Keratinocyte (primary cell): ENCODE measurements around the gene MAP3K4. TPM values are rescaled to one million over a fixed set of nuclear protein-coding genes. Genes with fewer than 3 reads are reported as not detected.

ENCODE experiments used
- DNase-seq: peaks from one replicate; pipeline ENCODE4 v3.0.0-alpha.2; 2011; ENCODE audit warnings: low read depth, missing footprints, low spot score
- FAIRE-seq: peaks from 2 replicates; lab custom pipeline; 2011; peaks lifted over from hg19 to GRCh38; lab: Jason Lieb, UNC
- H2AFZ ChIP-seq: 2 replicates; pipeline ENCODE4 v1.6.0; 2012; ENCODE audit warnings: low read length, control low read depth, inconsistent platforms; ENCODE audit not compliant: control insufficient read depth
- H3K27ac ChIP-seq: 2 replicates; pipeline ENCODE4 v1.5.1; 2011; ENCODE audit warnings: low read length; ENCODE audit not compliant: control insufficient read depth, insufficient read depth
- H3K27me3 ChIP-seq: 3 replicates; pipeline ENCODE4 v1.6.0; 2011; ENCODE audit warnings: low read length; ENCODE audit not compliant: control insufficient read depth, insufficient read depth; ENCODE audit errors: extremely low read depth
- H3K36me3 ChIP-seq, 2 experiments: 2 replicates in 1 of 2; 3 replicates in 1 of 2; pipeline ENCODE4 v1.5.1; 2011; ENCODE audit warnings: low read length in 2 of 2, mild to moderate bottlenecking in 1 of 2; ENCODE audit not compliant: control insufficient read depth in 2 of 2, insufficient read depth in 2 of 2; ENCODE audit errors: extremely low read depth in 1 of 2
- H3K4me1 ChIP-seq: 3 replicates; pipeline ENCODE4 v1.5.1; 2011; ENCODE audit warnings: low read length; ENCODE audit not compliant: control insufficient read depth, insufficient read depth; ENCODE audit errors: extremely low read depth
- H3K4me2 ChIP-seq: 3 replicates; pipeline ENCODE4 v1.6.0; 2011; ENCODE audit warnings: low read depth, low read length; ENCODE audit not compliant: control insufficient read depth, insufficient read depth; ENCODE audit errors: extremely low read depth
- H3K4me3 ChIP-seq, 3 experiments: fragments of 200-600 bp in 1 of 3; sonication (generic) in 1 of 3; 2 replicates in 2 of 3; 3 replicates in 1 of 3; pipeline ENCODE4 v1.5.1; 2011 to 2016; ENCODE audit warnings: low read length in 3 of 3, mild to moderate bottlenecking in 3 of 3, control low read depth in 2 of 3, inconsistent platforms in 1 of 3, low read depth in 1 of 3, mixed read lengths in 1 of 3, mixed run types in 1 of 3, moderate library complexity in 1 of 3; ENCODE audit not compliant: control insufficient read depth in 2 of 3, insufficient read depth in 2 of 3; ENCODE audit errors: extremely low read depth in 1 of 3
- H3K79me2 ChIP-seq: 2 replicates; pipeline ENCODE4 v1.6.0; 2012; ENCODE audit warnings: low read length; ENCODE audit not compliant: control insufficient read depth, insufficient read depth
- H3K9ac ChIP-seq: 3 replicates; pipeline ENCODE4 v1.6.0; 2011; ENCODE audit warnings: low read length; ENCODE audit not compliant: control insufficient read depth, insufficient read depth; ENCODE audit errors: extremely low read depth
- H3K9me1 ChIP-seq: 3 replicates; pipeline ENCODE4 v1.6.0; 2011; ENCODE audit warnings: low read length; ENCODE audit not compliant: control insufficient read depth, insufficient read depth; ENCODE audit errors: extremely low read depth
- H3K9me3 ChIP-seq: 2 replicates; pipeline ENCODE4 v1.5.1; 2012; ENCODE audit warnings: low read depth, low read length; ENCODE audit not compliant: control insufficient read depth
- H4K20me1 ChIP-seq: 3 replicates; pipeline ENCODE4 v1.6.0; 2011; ENCODE audit warnings: low read length; ENCODE audit not compliant: control insufficient read depth, insufficient read depth; ENCODE audit errors: extremely low read depth
- EZH2 ChIP-seq: IDR thresholded peaks from one replicate; pipeline ENCODE4 v1.6.1; 2012; ENCODE audit warnings: inconsistent platforms, mild to moderate bottlenecking, low read length, moderate library complexity
- dilution Hi-C: fragments of 300-500 bp; cut with MboI; formaldehyde crosslinking; loops from one replicate; pipeline ENCODE4 v1.7.0; 2020; ENCODE audit warnings: low sequenced_read_pairs; ENCODE audit not compliant: extremely low pct_ligation_motif_present
- polyA plus RNA-seq, 5 experiments: library from polyadenylated mRNA; depleted of rRNA in 3 of 5; stranded (reverse) in 3 of 5; stranded (forward) in 1 of 5; unstranded in 1 of 5; fragments of >200 nt; gene quantifications; 1 replicate in 1 of 5; 2 replicates in 3 of 5; 3 replicates in 1 of 5; pipeline versions ENCODE4 v1.2.1 to v1.2.3, GENCODE V29; 2011 to 2012; ENCODE audit warnings: missing spikeins in 2 of 5, low read depth in 1 of 5, low replicate concordance in 1 of 5
- TF ChIP-seq, protein P1 (sequence below), 3 experiments: IDR thresholded peaks in 1 of 3; conservative IDR thresholded peaks in 1 of 3; optimal IDR thresholded peaks in 1 of 3; 2 replicates in 2 of 3; 3 replicates in 1 of 3; pipeline versions ENCODE3 to v1.5.1; 2011; ENCODE audit warnings: low read length in 3 of 3, mild to moderate bottlenecking in 3 of 3, moderate library complexity in 2 of 3, control low read depth in 1 of 3, inconsistent platforms in 1 of 3; ENCODE audit not compliant: insufficient read depth in 2 of 3; ENCODE audit errors: extremely low read depth in 1 of 3

Gene MAP3K4
- polyA plus RNA-seq, 1 donor (not counting 4 experiments of a cell fraction or from before 2014, with no cell fraction given): 12.8 TPM

DNA sequence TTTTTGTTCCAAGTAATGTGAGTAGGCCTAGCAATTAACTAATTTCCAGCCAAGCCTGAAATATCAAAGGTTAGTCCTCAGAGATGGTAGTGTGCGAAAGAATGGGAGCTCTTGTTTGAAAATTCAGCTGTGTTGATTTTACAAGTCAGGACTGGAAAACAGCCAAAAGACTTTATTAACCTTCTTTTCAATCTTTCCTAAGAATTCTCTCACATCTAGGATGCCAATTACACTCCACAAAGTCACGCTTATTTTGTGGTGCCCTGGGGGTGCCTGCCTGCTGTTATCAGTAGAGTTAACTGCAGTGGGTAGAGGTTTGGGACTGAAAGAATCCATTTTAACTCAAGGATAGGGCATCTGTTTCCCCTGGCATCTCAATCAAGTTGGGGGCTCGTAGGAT is 30.7 kb upstream of the MAP3K4 start:
- H3K4me1 ChIP-seq: no peaks in the 10 kb centered on the region
- no peaks in the 10 kb centered on the region for H3K27me3 ChIP-seq
- no peak overlapping the region for H3K9ac ChIP-seq
- no peaks in the 10 kb centered on the region for H3K36me3 ChIP-seq
- FAIRE-seq (no peak), DNase-seq (no peak)
- H3K9me1 ChIP-seq: no peaks in the 10 kb centered on the region
- no peak for TF ChIP-seq EZH2
- TF ChIP-seq, protein P1, sequence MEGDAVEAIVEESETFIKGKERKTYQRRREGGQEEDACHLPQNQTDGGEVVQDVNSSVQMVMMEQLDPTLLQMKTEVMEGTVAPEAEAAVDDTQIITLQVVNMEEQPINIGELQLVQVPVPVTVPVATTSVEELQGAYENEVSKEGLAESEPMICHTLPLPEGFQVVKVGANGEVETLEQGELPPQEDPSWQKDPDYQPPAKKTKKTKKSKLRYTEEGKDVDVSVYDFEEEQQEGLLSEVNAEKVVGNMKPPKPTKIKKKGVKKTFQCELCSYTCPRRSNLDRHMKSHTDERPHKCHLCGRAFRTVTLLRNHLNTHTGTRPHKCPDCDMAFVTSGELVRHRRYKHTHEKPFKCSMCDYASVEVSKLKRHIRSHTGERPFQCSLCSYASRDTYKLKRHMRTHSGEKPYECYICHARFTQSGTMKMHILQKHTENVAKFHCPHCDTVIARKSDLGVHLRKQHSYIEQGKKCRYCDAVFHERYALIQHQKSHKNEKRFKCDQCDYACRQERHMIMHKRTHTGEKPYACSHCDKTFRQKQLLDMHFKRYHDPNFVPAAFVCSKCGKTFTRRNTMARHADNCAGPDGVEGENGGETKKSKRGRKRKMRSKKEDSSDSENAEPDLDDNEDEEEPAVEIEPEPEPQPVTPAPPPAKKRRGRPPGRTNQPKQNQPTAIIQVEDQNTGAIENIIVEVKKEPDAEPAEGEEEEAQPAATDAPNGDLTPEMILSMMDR (optimal IDR thresholded peaks at IDR 0.05 in 1 of 3, IDR thresholded peaks at IDR 0.05 in 1 of 3, conservative IDR thresholded peaks at IDR 0.05 in 1 of 3; ENCODE audit: extremely low read depth in 1 of 3, insufficient read depth in 2 of 3, low read length in 3 of 3): no peak
- H2AFZ ChIP-seq: no peak overlapping the region
- no peak overlapping the region for H3K27ac ChIP-seq
- H3K79me2 ChIP-seq: no peaks in the 10 kb centered on the region
- H3K4me3 ChIP-seq: no peak overlapping the region
- H4K20me1 ChIP-seq: no peaks in the 10 kb centered on the region
- dilution Hi-C loops: no loop called here
- no peak overlapping the region for H3K4me2 ChIP-seq
- no peaks in the 10 kb centered on the region for H3K9me3 ChIP-seq

DNA sequence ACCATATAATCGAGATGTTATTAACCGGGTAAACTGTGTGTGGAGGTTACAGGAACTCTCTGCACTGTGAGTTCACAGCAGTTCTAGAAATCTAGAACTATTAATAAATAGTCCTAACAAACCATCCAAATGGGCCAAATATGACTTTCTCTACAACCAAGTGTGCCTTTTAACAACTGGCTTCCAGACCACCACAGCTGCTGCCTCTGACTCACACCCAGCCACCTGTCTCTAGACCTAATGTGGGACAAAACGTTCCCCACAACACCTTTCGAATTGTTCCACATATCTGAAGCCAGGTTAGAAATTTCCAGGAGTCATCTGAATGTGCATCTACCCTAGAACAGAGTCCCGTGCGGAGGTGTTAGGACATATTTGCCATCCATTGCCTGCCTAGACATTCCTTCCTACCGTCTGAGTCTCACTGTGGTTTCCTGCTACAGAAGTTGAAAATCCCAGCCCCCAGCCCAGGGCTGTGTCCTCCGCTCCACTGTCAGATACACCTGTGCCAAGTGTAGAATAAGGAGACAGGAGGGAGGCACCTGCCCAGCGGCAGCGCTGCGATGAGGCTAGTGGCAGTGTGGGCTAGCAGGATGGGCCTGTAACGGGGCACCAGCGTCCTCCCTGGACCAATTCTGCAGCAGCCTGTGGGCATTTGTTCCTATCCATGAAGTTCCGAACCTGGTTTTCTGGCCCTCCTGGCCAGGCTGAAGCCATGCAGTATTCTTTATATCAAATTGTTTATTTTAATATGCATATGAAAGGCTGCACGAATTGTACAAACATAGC is 28.5 kb upstream of the MAP3K4 start:
- no peak overlapping the region for H3K27ac ChIP-seq
- H3K79me2 ChIP-seq: no peaks in the 10 kb centered on the region
- no peaks in the 10 kb centered on the region for H4K20me1 ChIP-seq
- H3K36me3 ChIP-seq: no peaks in the 10 kb centered on the region
- H3K27me3 ChIP-seq: no peaks in the 10 kb centered on the region
- H3K9ac ChIP-seq: no peak overlapping the region
- no peak for FAIRE-seq
- no peaks in the 10 kb centered on the region for H3K4me1 ChIP-seq
- dilution Hi-C loops: no loop called here
- H3K4me3 ChIP-seq: no peak overlapping the region
- H3K9me3 ChIP-seq: no peaks in the 10 kb centered on the region
- DNase-seq: no peak
- no peak overlapping the region for H2AFZ ChIP-seq
- H3K4me2 ChIP-seq: no peak overlapping the region
- no peaks in the 10 kb centered on the region for H3K9me1 ChIP-seq
- TF ChIP-seq, protein P1 (optimal IDR thresholded peaks at IDR 0.05 in 1 of 3, IDR thresholded peaks at IDR 0.05 in 1 of 3, conservative IDR thresholded peaks at IDR 0.05 in 1 of 3; ENCODE audit: extremely low read depth in 1 of 3, insufficient read depth in 2 of 3, low read length in 3 of 3): no peak
- no peak for TF ChIP-seq EZH2
